HG02759 (cell line): ENCODE measurements around the gene LRRIQ4.

ENCODE experiments used
- ATAC-seq: cut with Tn5 transposase; IDR thresholded peaks from one replicate; pipeline ENCODE4 v1.9.1; 2021; ENCODE audit warnings: mild to moderate bottlenecking, moderate library complexity; ENCODE audit not compliant: unreplicated experiment

LRRIQ4 gene

DNA sequence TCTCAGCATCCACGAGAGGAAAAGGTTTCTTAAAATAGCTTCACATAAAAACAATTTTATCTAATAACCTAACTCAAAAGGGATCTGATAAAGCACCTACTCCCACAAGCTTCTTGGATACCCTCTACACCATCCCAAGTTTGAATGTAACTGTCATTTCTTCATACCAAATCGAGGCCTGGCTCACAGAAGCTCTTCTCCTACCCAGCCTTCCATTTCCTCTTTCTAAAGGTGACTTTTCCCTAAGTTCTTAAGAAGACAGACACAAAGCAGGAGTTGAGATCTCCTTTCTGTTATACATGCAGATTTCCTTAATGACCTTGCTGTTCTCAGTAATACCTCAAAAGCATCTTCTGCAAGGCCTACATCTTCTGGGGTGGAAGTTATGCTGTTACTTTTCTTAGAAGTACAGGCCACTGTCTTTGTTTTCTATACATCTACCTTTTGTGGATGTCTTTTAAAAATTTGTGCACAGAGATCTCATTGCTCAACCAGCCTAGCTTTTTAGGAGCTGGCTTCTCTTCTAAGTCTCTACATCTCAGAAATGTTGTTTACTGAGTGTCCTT is 3.4 kb upstream of the LRRIQ4 start:
- ATAC-seq: no peak

DNA sequence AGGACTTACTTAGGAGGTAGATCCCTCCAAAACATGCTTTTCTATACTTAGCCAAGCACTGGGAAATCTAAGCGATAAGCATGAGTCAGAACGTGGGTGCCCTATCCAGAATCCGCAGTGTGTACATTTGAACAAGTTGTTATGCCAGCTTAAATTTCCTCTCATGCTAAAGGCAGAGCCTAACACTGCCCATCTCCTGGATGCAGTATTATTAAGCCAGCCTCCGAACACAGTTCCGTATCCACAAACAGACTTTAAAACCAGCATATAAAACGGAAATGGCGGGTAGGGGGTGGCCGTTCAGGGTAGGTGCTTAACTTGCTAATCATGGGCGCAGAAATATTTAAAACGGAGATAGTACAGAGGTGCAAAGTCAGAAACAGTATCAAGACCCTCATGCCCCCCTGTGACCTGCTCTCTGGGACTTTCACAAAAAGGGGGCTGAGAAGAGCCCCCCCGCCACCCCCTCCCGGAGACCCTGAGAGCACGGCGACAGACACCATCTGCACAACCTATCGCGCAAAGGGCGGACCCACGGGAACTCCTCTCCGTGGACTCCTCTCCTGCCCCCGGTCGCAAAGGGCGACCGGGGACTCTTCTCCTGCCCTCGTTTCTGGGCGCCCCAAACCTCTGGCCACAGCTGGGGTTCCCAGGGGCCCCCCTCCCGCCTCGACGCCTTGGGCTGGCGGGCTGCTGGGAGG is 889 bp upstream of the LRRIQ4 start:
- ATAC-seq: peak; percentile 3

DNA sequence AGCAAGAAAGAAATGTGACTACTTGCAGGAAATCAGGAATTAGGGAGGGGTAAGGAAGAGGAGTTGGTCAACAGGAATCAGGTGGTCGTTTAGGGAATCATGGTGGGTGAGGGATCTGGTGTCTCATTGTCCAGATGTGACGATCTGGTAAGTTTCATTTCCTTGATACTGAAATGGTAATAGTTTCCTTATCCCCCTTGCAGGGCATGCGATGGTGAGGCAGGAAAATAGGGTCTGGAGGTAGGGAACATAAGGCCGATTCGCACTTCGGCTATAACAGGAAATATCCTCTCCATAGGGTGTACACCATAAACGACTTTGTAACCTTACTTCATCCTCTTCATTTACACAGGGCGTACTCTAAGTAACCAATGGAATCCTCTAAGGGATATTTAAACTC is 608 bp downstream of the LRRIQ4 start:
- no peak for ATAC-seq

DNA sequence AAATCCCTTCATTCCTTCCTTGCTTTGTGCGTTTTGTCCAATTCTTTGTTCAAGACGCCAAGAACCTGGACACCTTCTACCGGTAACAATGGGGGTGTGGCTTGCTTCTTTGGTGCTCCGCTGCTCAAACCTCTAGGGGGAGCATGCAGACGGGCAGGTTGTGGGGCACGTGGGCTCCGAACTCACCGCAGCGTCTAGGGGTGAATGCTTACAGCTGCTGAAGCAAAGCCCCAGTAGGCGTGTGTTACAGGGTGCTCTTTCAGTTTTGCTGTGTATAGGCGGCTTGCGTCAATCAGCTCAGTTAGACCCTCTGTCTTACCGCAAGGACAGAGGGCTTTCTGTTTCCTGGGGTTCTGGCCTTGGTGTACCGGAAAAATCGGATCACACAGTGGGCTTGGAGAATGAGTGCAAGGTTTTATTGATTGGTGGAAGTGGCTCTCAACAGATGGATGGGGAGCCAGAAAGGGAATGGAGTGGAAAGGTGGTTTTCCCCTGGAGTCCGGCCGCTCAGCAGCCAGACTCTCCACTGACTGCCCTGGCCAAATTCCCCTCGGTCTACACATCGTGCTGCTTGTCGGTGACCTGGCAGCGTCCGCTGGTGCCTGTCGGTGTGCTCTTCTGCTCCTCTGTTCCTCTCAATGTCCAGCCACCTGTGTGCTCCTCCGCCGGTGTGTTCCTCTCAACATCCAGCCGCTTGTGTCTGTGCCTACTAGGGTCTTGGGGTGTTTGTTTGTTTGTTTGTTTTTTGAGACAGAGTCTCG is 1.3 kb downstream of the LRRIQ4 start:
- ATAC-seq: peak; percentile 88

DNA sequence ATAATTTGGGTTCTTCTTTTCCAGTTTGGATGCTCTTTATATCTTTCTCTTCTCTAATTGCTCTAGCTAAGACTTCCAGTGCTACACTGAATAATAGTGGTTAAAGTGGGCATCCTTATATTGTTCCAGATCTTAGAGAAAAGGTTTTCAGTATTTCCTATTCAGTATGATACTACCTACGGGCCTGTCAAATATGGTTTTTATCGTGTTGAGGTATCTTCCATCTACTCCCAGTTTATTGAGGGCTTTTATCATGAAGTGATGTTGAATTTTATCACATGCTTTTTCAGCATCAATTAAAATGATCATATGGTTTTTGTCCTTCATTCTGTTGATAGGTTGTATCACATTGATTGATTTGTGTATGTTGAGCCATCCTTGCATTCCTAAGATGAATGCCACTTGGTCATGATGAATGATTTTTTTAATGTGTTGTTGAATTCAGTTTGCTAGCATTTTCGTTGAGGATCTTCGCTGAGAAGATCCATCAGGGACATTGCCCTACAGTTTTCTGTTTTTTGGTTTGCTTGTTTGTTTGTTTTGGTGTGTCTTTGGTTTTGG is 3.0 kb downstream of the LRRIQ4 start:
- ATAC-seq: no peak

DNA sequence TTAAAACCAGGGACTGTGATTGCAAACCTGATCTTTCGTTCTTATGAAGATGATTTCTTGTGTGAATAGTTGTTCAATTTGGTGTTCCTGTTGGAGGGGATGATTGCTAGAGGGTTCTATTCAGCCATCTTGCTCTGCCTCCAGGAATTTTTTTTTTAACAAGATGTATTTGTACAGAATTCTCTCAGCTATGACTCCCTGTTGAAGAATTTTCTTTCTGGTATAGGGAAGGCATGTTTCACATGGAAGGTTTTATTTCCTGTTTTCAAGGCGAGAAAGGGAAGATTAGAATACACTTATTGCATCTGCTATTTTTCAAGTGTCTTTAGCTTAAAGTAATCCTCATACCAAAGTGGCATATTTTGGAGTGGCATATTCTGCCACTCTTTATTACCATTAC is 5.6 kb downstream of the LRRIQ4 start:
- no peak for ATAC-seq

DNA sequence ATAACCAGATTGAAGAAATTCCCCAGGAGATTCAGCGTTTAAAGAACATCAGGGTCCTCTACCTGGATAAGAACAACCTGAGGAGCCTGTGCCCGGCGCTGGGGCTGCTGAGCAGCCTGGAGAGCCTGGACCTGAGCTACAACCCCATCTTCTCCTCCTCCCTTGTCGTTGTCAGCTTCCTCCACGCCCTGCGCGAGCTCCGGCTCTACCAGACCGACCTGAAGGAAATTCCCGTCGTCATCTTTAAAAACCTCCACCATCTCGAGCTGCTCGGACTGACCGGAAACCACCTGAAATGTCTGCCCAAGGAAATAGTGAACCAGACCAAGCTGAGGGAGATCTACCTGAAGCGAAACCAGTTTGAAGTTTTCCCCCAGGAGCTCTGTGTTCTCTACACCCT is 9.4 kb downstream of the LRRIQ4 start:
- ATAC-seq: no peak

DNA sequence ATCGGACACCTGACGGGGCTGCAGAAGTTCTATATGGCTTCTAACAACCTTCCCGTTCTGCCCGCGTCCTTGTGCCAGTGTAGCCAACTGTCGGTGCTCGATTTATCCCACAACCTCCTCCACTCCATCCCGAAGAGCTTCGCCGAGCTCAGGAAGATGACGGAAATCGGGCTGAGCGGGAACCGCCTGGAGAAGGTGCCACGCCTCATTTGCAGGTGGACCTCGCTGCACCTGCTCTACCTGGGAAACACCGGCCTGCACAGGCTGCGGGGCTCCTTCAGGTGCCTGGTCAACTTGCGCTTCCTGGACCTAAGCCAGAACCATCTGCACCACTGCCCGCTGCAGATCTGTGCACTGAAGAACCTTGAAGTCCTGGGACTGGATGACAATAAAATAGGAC is 9.9 kb downstream of the LRRIQ4 start:
- ATAC-seq: no peak

DNA sequence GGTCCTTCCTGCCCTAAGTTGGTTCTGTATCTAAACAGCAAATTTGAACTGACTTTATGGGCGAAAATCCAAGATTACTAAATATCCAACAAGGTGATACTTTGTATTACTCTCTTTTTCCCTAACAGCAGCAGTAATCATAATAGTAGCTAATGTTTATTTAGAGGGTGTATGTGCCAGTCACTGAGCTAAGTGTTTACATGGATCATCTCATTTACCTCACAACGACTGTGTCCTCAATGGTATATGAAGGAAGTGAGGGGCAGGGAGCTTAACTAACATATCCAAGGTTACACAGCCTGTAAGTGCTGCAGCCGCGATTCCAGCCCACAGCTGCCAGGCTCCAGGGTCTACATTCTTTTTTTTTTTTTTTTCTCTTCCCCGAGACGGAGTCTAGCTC is 10.3 kb downstream of the LRRIQ4 start:
- ATAC-seq: no peak

DNA sequence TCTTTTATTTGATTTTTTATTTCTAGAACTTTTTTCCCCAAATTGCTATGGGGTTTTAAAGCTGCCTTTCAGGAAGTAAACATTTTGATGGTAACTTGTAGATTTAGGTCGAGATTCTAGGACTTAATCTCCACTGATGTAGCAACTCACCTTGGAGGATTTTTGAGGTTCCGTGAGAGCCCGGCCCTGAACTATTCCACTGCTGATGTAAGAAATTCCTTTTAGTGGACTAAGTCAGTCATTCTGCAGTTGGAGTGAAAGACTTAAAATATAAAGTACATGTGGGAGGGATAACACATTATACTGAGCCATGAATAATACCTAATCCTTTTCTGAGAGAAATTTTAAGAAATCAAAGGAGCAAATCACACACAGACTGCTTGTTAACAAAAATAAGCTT is 12.6 kb downstream of the LRRIQ4 start:
- ATAC-seq: no peak

DNA sequence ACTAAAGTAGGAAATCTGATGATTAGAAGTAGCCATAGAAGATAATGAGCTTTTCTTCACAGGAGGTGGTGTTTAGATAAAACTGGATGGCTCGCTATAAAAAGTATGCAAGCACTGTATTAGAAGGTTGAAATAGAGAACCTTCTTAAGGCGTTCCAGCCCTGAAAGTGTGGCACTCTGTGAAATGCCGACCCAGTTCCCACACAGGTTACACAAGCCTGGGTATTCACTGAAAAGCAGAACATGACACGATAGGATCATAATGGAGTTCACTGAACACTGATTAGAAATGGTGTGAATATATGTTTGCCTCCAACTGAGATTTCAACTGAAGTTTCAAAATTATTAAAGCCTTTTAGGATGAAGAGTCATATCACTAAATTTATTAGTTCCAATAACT is 15.0 kb downstream of the LRRIQ4 start:
- ATAC-seq: no peak

DNA sequence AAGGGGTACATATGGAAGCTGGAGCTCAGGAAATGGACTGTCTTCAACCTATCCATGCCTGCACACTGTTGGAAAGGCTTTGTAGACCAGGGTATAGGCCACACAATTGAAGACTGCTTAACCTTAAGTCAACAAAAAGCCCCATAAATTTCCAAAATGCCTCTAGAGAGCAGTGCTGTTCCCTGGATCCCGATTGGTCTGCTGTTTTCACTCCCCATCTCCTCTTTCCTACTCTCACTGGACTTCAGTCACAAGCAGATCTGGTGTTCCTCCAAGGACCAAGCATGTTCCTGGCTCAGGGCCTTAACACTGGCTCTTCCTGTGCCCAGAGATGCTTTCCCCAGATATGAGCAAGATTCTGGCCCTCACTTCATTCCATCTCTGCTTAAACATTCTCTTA is 22.9 kb downstream of the LRRIQ4 start:
- ATAC-seq: peak; percentile 17

DNA sequence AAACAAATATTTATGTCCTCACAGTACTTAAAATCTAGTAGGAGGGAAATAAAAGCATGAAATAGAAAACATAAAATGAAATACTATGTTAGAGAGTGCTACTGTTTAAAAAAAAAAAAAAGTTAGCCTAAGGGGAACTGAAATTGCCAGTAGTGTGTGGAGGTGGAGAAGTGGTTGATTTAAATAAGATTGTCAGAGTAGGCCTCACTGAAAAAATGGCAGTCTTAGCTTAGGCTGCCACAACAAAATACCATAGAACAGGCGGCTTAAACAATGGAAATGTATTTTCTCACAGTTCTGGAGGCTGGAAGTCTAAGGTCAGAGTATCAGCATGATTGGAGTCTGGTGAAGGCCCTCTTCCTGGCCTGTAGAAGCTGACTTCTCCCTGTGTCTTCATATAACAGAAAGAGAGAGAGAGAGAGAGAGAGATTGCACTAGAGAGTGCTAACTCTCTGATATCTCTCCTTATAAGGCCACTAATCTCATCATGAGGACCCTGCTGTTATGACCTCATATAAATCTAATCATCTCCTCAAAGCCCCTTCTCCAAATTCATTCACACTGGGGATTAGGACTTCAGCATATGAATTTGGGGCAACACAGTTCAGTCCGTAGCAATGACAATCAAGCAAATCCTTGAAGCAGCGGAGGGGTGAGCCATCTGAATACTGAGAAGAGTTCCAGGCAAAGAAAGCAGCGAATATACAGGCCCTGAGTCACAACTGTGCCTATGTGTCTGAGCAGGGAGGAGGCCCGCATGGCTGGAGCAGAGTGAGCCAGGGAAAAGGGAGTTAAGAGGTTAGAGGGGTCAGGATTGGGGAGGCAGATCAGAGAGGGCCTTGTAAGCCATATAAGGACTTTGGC is 23.6 kb downstream of the LRRIQ4 start:
- ATAC-seq: peak; percentile 85

DNA sequence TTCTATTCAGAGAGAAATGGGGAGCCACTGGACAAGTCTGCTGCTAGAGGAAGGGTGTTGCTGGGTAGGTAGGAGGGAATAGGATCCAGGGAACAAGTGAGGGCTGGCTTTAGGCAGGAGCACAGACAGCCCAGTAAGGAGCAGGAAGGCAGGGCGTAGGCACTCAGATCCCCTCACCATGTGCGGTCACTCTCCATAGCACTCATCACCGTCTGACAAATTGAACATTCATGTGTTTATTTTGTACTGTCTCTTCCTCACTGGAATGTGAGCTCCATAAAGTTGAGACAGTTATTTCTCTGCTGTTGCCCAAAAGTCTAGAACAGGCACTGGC is 24.2 kb downstream of the LRRIQ4 start:
- no peak for ATAC-seq

DNA sequence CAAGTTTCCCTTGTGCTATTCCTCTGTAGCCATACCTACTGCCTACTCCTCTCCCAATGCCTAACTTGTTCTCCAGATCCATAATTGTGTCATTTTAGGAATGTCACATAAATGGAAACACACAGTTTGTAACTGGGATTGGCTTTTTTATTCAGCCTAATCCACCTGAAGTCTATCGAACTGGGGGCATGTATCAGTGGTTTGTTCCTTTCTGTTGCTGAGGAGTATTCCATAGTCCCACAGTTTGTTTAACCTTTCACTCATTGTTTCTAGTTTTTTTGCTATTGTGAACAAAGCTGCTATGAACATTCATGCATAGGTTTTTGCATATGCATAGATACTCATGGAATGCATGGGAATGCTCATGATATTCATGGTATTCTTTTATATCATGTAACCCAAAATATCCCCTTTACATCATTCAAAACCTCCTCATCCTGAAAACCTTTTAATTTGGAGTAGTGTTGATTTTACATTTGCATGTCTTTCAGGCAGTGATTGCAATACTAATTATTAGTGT is 25.9 kb downstream of the LRRIQ4 start:
- no peak for ATAC-seq

DNA sequence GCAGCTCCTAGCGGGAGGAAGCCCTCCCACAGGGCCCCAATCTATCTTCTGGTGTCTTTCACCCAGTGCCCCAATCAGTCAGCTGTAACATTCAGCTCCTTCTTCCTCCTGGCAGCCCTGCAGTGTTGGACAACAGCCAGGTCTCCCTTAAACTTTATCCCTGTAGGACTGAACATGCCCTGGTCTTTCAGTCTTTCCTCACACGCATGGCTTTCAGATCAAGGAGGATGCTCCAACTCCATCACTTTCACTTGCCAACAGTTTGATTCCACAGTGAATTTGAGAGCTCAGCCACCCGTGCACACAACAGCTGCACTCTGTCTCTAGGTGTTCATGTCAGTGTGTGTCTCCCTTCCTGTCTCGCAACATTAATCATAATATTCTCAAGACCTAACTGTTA is 28.5 kb downstream of the LRRIQ4 start:
- ATAC-seq: peak; percentile 79

DNA sequence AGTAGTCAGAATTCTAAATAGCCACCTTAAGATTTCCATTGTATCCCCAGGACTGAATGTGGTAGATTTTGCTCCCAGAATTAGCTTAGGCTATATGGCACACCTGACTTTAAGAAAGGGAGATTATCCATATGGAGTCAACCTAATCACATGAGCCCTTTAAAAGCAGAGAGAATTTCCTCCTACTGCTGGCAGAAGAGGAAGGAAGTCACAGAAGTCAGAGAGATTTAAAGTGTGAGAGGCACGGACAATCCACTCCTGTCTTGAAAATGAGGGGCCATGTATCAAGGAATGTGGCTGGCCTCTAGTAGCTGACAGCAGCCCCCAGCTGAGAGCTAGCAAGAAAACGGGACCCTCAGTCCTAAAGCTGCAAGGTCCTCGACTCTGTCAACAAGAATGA is 30.3 kb downstream of the LRRIQ4 start:
- no peak for ATAC-seq

DNA sequence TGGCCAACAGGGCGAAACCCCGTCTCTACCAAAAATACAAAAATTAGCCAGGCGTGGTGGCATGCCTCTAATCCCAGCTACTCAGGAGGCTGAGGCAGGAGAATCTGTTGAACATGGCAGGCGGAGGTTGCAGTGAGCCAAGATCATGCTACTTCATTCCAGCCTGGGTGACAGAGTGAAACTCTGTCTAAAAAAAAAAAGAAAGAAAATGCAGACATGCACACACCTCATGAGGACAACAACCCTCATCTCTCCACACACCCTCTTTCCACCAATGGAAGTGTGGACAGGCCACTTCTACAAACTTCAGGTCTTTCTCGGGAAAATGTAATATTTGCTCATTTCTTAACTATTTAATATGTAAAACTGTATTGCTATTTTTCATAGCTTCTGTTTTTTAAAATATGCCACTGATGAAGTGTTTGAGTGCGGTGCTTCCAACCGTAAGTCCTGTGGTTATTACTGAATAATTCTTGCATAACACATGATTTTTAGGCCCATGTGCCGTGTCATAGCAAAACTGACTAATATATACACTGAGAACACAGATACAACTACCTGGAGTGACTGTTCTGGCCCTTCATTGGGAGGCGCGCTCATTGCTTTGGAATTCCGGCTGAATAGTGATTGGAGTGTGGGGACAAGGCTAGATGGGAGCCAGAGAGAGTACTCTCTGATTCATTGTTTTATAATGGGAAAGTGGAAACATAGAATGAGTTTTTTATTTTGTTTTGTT is 34.0 kb downstream of the LRRIQ4 start:
- peak; percentile 99 for ATAC-seq

DNA sequence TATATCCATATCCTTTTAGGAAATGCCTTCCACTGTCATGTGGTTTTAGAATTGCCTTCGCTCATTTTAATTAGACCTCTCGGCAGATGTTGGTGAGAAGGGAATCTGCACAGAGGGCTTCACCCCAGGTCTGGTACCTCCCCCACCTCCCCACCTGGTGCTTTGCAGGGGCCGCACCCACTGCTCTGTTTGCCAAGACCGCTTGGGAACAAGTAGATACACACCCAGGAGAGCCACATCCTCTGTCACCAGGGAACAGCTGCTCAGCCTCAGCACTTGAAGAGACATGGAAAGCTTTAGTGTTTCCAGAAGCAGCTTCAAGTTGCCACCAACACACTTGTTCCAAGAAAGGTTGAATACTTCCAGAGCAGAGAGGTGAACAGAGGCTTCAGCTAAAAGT is 35.2 kb downstream of the LRRIQ4 start:
- no peak for ATAC-seq

DNA sequence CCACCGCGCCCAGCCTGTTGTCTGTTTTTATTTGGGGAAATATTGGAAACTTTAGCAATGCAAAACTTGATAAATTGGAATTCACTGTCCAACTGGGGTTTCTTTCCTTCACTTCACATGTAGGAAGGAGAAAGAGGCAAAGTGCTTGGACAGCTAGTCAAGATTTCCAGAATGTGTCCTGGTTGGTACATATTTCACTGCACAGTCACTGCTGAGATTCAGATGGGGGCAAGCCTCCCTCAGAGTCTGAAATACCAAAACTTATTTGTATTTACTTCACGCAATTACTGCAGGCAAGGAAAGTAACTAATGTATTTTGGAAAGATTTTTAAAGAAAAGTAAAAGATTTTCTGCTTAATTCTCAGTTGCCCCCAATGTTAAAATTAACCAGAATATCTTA is 36.1 kb downstream of the LRRIQ4 start:
- ATAC-seq: no peak
